Activated T-cell treated with anti-CD3 and anti-CD28 coated beads, Interleukin-2, amount 50 U/mL, for 24 hours (primary cell): ENCODE data around the gene RGS14.
"Not testable (repeated sequence)": the region's sequence is repeated elsewhere in the genome, so short reads cannot be mapped to it uniquely, and the experiment has no call there.

Source experiments
- DNase-seq: peaks from one replicate; pipeline ENCODE4 v3.0.0-alpha.2; 2020
- H3K27ac Mint-ChIP-seq: 2 replicates; pipeline ENCODE4 v1.8.0; 2020; ENCODE audit warnings: mild to moderate bottlenecking, mixed read lengths
- H3K27me3 Mint-ChIP-seq: 2 replicates; pipeline ENCODE4 v1.8.0; 2020; ENCODE audit warnings: mixed read lengths
- H3K36me3 Mint-ChIP-seq: 2 replicates; pipeline ENCODE4 v1.8.0; 2020; ENCODE audit warnings: low read depth, mixed read lengths
- H3K4me1 Mint-ChIP-seq: 2 replicates; pipeline ENCODE4 v1.8.0; 2020; ENCODE audit warnings: low read depth, mixed read lengths
- H3K4me3 Mint-ChIP-seq: 2 replicates; pipeline ENCODE4 v1.8.0; 2020; ENCODE audit warnings: mild to moderate bottlenecking, moderate library complexity, mixed read lengths
- H3K9me3 Mint-ChIP-seq: 2 replicates; pipeline ENCODE4 v1.8.0; 2020; ENCODE audit warnings: mixed read lengths

RGS14 gene

GRCh38 chr5:177334781-177335700 lies 22.7 kb upstream of the RGS14 start:
- Mint-ChIP-seq H3K27me3 (no peaks in the 10 kb centered on the region), H3K36me3 (peaks cover 96% of the 10 kb centered on the region), H3K27ac (no peak overlapping the region), H3K9me3 (no peaks in the 10 kb centered on the region), H3K4me3 (no peak overlapping the region), H3K4me1 (peaks cover 8% of the 10 kb centered on the region)
- DNase-seq = no peak

GRCh38 chr5:177335701-177336065 lies 22.0 kb upstream of the RGS14 start:
- H3K4me3 Mint-ChIP-seq = no peak overlapping the region
- H3K9me3 Mint-ChIP-seq = no peaks in the 10 kb centered on the region
- no peaks in the 10 kb centered on the region for H3K27me3 Mint-ChIP-seq
- H3K27ac Mint-ChIP-seq = no peak overlapping the region
- peaks cover 11% of the 10 kb centered on the region for H3K4me1 Mint-ChIP-seq
- H3K36me3 Mint-ChIP-seq = peaks cover 93% of the 10 kb centered on the region
- DNase-seq = no peak

- no peak for DNase-seq
- peak overlapping the region; percentile 35 for H3K27ac Mint-ChIP-seq
- H3K4me1 Mint-ChIP-seq = peaks cover 11% of the 10 kb centered on the region
- no peaks in the 10 kb centered on the region for H3K9me3 Mint-ChIP-seq
- no peaks in the 10 kb centered on the region for H3K27me3 Mint-ChIP-seq
- H3K4me3 Mint-ChIP-seq = no peak overlapping the region
- peaks cover 89% of the 10 kb centered on the region for H3K36me3 Mint-ChIP-seq
These were observed 21.6 kb upstream of the RGS14 start for GRCh38 chr5:177336112-177336511.

GRCh38 chr5:177336603-177337494 lies 20.9 kb upstream of the RGS14 start:
- no peaks in the 10 kb centered on the region for H3K27me3 Mint-ChIP-seq
- DNase-seq = no peak
- H3K9me3 Mint-ChIP-seq = no peaks in the 10 kb centered on the region
- peaks cover 89% of the 10 kb centered on the region for H3K36me3 Mint-ChIP-seq
- H3K4me3 Mint-ChIP-seq = no peak overlapping the region
- H3K27ac Mint-ChIP-seq = peak overlapping the region; percentile 35
- H3K4me1 Mint-ChIP-seq = peaks cover 11% of the 10 kb centered on the region

- Mint-ChIP-seq H3K27ac (no peak overlapping the region), H3K4me3 (no peak overlapping the region)
These were observed 19.2 kb upstream of the RGS14 start for GRCh38 chr5:177338251-177339106.

GRCh38 chr5:177339107-177339638 lies 18.6 kb upstream of the RGS14 start:
- H3K27me3 Mint-ChIP-seq = no peaks in the 10 kb centered on the region
- no peaks in the 10 kb centered on the region for H3K9me3 Mint-ChIP-seq
- no peak overlapping the region for H3K27ac Mint-ChIP-seq
- no peak overlapping the region for H3K4me3 Mint-ChIP-seq
- no peak for DNase-seq
- H3K4me1 Mint-ChIP-seq = peaks cover 16% of the 10 kb centered on the region
- H3K36me3 Mint-ChIP-seq = peaks cover 81% of the 10 kb centered on the region

More at GRCh38 chr5:177338251-177339106, 19.2 kb upstream of the RGS14 start:
- Mint-ChIP-seq H3K36me3 (peaks cover 85% of the 10 kb centered on the region), H3K4me1 (peaks cover 13% of the 10 kb centered on the region), H3K27me3 (no peaks in the 10 kb centered on the region), H3K9me3 (no peaks in the 10 kb centered on the region)
- no peak for DNase-seq

GRCh38 chr5:177343000-177343399 lies 14.7 kb upstream of the RGS14 start:
- H3K36me3 Mint-ChIP-seq = peaks cover 74% of the 10 kb centered on the region
- H3K4me3 Mint-ChIP-seq, H3K9me3 Mint-ChIP-seq, DNase-seq, H3K27ac Mint-ChIP-seq, H3K27me3 Mint-ChIP-seq: not testable (repeated sequence)
- peaks cover 38% of the 10 kb centered on the region for H3K4me1 Mint-ChIP-seq

- DNase-seq = no peak
- peak overlapping the region; percentile 39 for H3K27ac Mint-ChIP-seq
- peaks cover 38% of the 10 kb centered on the region for H3K4me1 Mint-ChIP-seq
These were observed 13.9 kb upstream of the RGS14 start for GRCh38 chr5:177343777-177344176.

GRCh38 chr5:177344891-177345290 lies 12.8 kb upstream of the RGS14 start:
- Mint-ChIP-seq H3K27me3 (no peaks in the 10 kb centered on the region), H3K36me3 (peaks cover 69% of the 10 kb centered on the region), H3K9me3 (no peaks in the 10 kb centered on the region), H3K4me3 (no peak overlapping the region), H3K27ac (no peak overlapping the region), H3K4me1 (peaks cover 43% of the 10 kb centered on the region)
- no peak for DNase-seq

More at GRCh38 chr5:177343777-177344176, 13.9 kb upstream of the RGS14 start:
- Mint-ChIP-seq H3K9me3 (no peaks in the 10 kb centered on the region), H3K36me3 (peaks cover 70% of the 10 kb centered on the region), H3K27me3 (no peaks in the 10 kb centered on the region), H3K4me3 (no peak overlapping the region)

- no peak overlapping the region for H3K4me3 Mint-ChIP-seq
- peaks cover 49% of the 10 kb centered on the region for H3K4me1 Mint-ChIP-seq
- no peaks in the 10 kb centered on the region for H3K27me3 Mint-ChIP-seq
- no peaks in the 10 kb centered on the region for H3K9me3 Mint-ChIP-seq
- no peak for DNase-seq
- H3K27ac Mint-ChIP-seq = peak overlapping the region; percentile 73
- peaks cover 71% of the 10 kb centered on the region for H3K36me3 Mint-ChIP-seq
These were observed 10.9 kb upstream of the RGS14 start for GRCh38 chr5:177346820-177347219.

GRCh38 chr5:177347699-177348098 lies 10.0 kb upstream of the RGS14 start:
- Mint-ChIP-seq H3K9me3 (no peaks in the 10 kb centered on the region), H3K4me1 (peaks cover 53% of the 10 kb centered on the region), H3K27me3 (no peaks in the 10 kb centered on the region), H3K27ac (peak overlapping the region; percentile 73), H3K36me3 (peaks cover 65% of the 10 kb centered on the region), H3K4me3 (peak overlapping the region; percentile 15)
- DNase-seq = no peak

GRCh38 chr5:177349362-177349647 lies 8.4 kb upstream of the RGS14 start:
- Mint-ChIP-seq H3K27ac (peak overlapping the region; percentile 100), H3K4me1 (peaks cover 48% of the 10 kb centered on the region), H3K36me3 (peaks cover 58% of the 10 kb centered on the region), H3K27me3 (no peaks in the 10 kb centered on the region), H3K4me3 (peak overlapping the region; percentile 99), H3K9me3 (no peaks in the 10 kb centered on the region)
- DNase-seq = no peak

- Mint-ChIP-seq H3K4me3 (peak overlapping the region; percentile 99), H3K9me3 (no peaks in the 10 kb centered on the region)
These were observed 8.0 kb upstream of the RGS14 start for GRCh38 chr5:177349762-177350161.

More at GRCh38 chr5:177349762-177350161, 8.0 kb upstream of the RGS14 start:
- Mint-ChIP-seq H3K4me1 (peaks cover 53% of the 10 kb centered on the region), H3K36me3 (peaks cover 56% of the 10 kb centered on the region), H3K27ac (peak overlapping the region; percentile 100), H3K27me3 (no peaks in the 10 kb centered on the region)
- no peak for DNase-seq
